Keratinocyte (primary cell): Measurements from ENCODE around the gene ERC2. TPM values are rescaled to one million over a fixed set of nuclear protein-coding genes. Genes with fewer than 3 reads are reported as not detected.

Experiments used
- DNase-seq: peaks from one replicate; pipeline ENCODE4 v3.0.0-alpha.2; 2011; ENCODE audit warnings: low read depth, missing footprints, low spot score
- FAIRE-seq: peaks from 2 replicates; lab custom pipeline; 2011; peaks lifted over from hg19 to GRCh38; lab: Jason Lieb, UNC
- H2AFZ ChIP-seq: 2 replicates; pipeline ENCODE4 v1.6.0; 2012; ENCODE audit warnings: low read length, control low read depth, inconsistent platforms; ENCODE audit not compliant: control insufficient read depth
- H3K27ac ChIP-seq: 2 replicates; pipeline ENCODE4 v1.5.1; 2011; ENCODE audit warnings: low read length; ENCODE audit not compliant: control insufficient read depth, insufficient read depth
- H3K27me3 ChIP-seq: 3 replicates; pipeline ENCODE4 v1.6.0; 2011; ENCODE audit warnings: low read length; ENCODE audit not compliant: control insufficient read depth, insufficient read depth; ENCODE audit errors: extremely low read depth
- H3K36me3 ChIP-seq, 2 experiments: 2 replicates in 1 of 2; 3 replicates in 1 of 2; pipeline ENCODE4 v1.5.1; 2011; ENCODE audit warnings: low read length in 2 of 2, mild to moderate bottlenecking in 1 of 2; ENCODE audit not compliant: control insufficient read depth in 2 of 2, insufficient read depth in 2 of 2; ENCODE audit errors: extremely low read depth in 1 of 2
- H3K4me1 ChIP-seq: 3 replicates; pipeline ENCODE4 v1.5.1; 2011; ENCODE audit warnings: low read length; ENCODE audit not compliant: control insufficient read depth, insufficient read depth; ENCODE audit errors: extremely low read depth
- H3K4me2 ChIP-seq: 3 replicates; pipeline ENCODE4 v1.6.0; 2011; ENCODE audit warnings: low read depth, low read length; ENCODE audit not compliant: control insufficient read depth, insufficient read depth; ENCODE audit errors: extremely low read depth
- H3K4me3 ChIP-seq, 3 experiments: fragments of 200-600 bp in 1 of 3; sonication (generic) in 1 of 3; 2 replicates in 2 of 3; 3 replicates in 1 of 3; pipeline ENCODE4 v1.5.1; 2011 to 2016; ENCODE audit warnings: low read length in 3 of 3, mild to moderate bottlenecking in 3 of 3, control low read depth in 2 of 3, inconsistent platforms in 1 of 3, low read depth in 1 of 3, mixed read lengths in 1 of 3, mixed run types in 1 of 3, moderate library complexity in 1 of 3; ENCODE audit not compliant: control insufficient read depth in 2 of 3, insufficient read depth in 2 of 3; ENCODE audit errors: extremely low read depth in 1 of 3
- H3K79me2 ChIP-seq: 2 replicates; pipeline ENCODE4 v1.6.0; 2012; ENCODE audit warnings: low read length; ENCODE audit not compliant: control insufficient read depth, insufficient read depth
- H3K9ac ChIP-seq: 3 replicates; pipeline ENCODE4 v1.6.0; 2011; ENCODE audit warnings: low read length; ENCODE audit not compliant: control insufficient read depth, insufficient read depth; ENCODE audit errors: extremely low read depth
- H3K9me1 ChIP-seq: 3 replicates; pipeline ENCODE4 v1.6.0; 2011; ENCODE audit warnings: low read length; ENCODE audit not compliant: control insufficient read depth, insufficient read depth; ENCODE audit errors: extremely low read depth
- H3K9me3 ChIP-seq: 2 replicates; pipeline ENCODE4 v1.5.1; 2012; ENCODE audit warnings: low read depth, low read length; ENCODE audit not compliant: control insufficient read depth
- H4K20me1 ChIP-seq: 3 replicates; pipeline ENCODE4 v1.6.0; 2011; ENCODE audit warnings: low read length; ENCODE audit not compliant: control insufficient read depth, insufficient read depth; ENCODE audit errors: extremely low read depth
- EZH2 ChIP-seq: IDR thresholded peaks from one replicate; pipeline ENCODE4 v1.6.1; 2012; ENCODE audit warnings: inconsistent platforms, mild to moderate bottlenecking, low read length, moderate library complexity
- dilution Hi-C: fragments of 300-500 bp; cut with MboI; formaldehyde crosslinking; loops from one replicate; pipeline ENCODE4 v1.7.0; 2020; ENCODE audit warnings: low sequenced_read_pairs; ENCODE audit not compliant: extremely low pct_ligation_motif_present
- polyA plus RNA-seq, 5 experiments: library from polyadenylated mRNA; depleted of rRNA in 3 of 5; stranded (reverse) in 3 of 5; stranded (forward) in 1 of 5; unstranded in 1 of 5; fragments of >200 nt; gene quantifications; 1 replicate in 1 of 5; 2 replicates in 3 of 5; 3 replicates in 1 of 5; pipeline versions ENCODE4 v1.2.1 to v1.2.3, GENCODE V29; 2011 to 2012; ENCODE audit warnings: missing spikeins in 2 of 5, low read depth in 1 of 5, low replicate concordance in 1 of 5
- TF ChIP-seq, protein P1 (sequence below), 3 experiments: IDR thresholded peaks in 1 of 3; conservative IDR thresholded peaks in 1 of 3; optimal IDR thresholded peaks in 1 of 3; 2 replicates in 2 of 3; 3 replicates in 1 of 3; pipeline versions ENCODE3 to v1.5.1; 2011; ENCODE audit warnings: low read length in 3 of 3, mild to moderate bottlenecking in 3 of 3, moderate library complexity in 2 of 3, control low read depth in 1 of 3, inconsistent platforms in 1 of 3; ENCODE audit not compliant: insufficient read depth in 2 of 3; ENCODE audit errors: extremely low read depth in 1 of 3

The ERC2 gene
- polyA plus RNA-seq, 1 donor (not counting 4 experiments of a cell fraction or from before 2014, with no cell fraction given), result 0.08 TPM

DNA sequence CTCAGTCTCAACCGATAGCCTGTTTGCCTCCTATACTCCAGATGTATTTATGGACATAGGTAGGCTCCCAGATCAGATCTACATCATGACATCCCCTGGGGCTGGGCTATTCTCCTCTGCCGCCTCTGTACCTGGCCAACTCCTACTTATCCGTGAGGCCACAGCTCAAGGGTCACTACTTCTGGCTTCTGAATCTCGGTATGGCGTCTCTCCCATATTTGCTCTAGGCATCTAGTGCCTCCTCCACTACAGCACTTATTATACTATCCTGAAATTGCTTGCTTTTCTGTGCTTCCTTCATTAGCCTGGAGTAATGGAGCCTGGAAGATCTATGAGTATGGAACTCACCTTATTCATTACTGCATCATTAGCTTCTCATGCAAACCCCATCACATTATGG lies 808.6 kb downstream of the ERC2 start:
- Histone ChIP-seq H3K9ac (no peak overlapping the region), H3K9me3 (no peaks in the 10 kb centered on the region), H3K27me3 (no peaks in the 10 kb centered on the region), H3K4me2 (no peak overlapping the region), H3K36me3 (no peaks in the 10 kb centered on the region), H3K4me3 (no peak overlapping the region), H3K27ac (no peak overlapping the region), H4K20me1 (no peaks in the 10 kb centered on the region), H3K4me1 (peaks cover 23% of the 10 kb centered on the region), H3K9me1 (no peaks in the 10 kb centered on the region), H2AFZ (no peak overlapping the region), H3K79me2 (no peaks in the 10 kb centered on the region)
- FAIRE-seq (no peak), DNase-seq (no peak)
- dilution Hi-C loops, result no loop called here
- TF ChIP-seq, protein P1, sequence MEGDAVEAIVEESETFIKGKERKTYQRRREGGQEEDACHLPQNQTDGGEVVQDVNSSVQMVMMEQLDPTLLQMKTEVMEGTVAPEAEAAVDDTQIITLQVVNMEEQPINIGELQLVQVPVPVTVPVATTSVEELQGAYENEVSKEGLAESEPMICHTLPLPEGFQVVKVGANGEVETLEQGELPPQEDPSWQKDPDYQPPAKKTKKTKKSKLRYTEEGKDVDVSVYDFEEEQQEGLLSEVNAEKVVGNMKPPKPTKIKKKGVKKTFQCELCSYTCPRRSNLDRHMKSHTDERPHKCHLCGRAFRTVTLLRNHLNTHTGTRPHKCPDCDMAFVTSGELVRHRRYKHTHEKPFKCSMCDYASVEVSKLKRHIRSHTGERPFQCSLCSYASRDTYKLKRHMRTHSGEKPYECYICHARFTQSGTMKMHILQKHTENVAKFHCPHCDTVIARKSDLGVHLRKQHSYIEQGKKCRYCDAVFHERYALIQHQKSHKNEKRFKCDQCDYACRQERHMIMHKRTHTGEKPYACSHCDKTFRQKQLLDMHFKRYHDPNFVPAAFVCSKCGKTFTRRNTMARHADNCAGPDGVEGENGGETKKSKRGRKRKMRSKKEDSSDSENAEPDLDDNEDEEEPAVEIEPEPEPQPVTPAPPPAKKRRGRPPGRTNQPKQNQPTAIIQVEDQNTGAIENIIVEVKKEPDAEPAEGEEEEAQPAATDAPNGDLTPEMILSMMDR (optimal IDR thresholded peaks at IDR 0.05 in 1 of 3, IDR thresholded peaks at IDR 0.05 in 1 of 3, conservative IDR thresholded peaks at IDR 0.05 in 1 of 3; ENCODE audit: extremely low read depth in 1 of 3, insufficient read depth in 2 of 3, low read length in 3 of 3), result no peak
- TF ChIP-seq EZH2, result no peak

DNA sequence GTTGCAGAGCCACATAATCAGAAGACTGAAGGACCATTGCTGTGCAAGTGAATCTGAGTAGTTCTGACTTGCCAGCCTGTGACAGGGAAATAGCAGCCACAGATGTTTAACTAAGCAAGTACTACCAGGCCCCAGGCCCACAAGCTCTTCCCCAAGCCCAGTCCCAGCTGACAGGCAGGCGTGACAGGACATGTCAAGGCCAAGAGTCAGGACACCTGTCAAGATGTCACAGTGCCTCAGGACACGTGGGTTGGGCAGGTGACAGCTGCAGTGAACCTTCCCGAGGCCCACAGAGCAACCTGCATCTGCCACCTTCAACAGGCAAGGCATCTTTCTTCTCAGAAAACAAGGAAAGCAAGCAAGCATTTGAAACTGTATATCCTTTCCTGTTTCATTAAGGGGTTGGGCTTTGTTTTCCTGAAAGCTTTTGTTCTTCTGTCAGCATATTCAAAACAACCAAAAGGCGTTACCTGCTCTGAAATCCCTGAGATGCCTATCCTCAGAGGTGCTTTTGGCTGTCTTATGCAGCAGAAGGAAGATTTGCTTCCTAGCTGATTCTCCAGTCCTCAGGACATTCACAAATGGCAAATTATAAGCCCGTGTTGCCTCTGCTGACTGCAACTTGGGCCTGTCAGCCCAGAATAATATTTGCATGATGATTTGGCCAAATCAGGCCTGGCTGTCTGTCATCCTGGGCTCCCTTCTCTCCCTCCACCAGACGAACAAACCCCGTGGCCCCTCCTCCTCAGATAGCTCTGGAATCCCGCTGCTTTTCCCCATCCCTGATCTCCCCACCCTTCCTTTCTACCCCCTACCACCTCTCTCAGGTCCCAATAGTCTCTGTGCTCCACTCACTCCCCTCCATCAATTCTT lies 809.3 kb downstream of the ERC2 start:
- no peak overlapping the region for H3K27ac ChIP-seq
- no peaks in the 10 kb centered on the region for H4K20me1 ChIP-seq
- H3K9me1 ChIP-seq, result no peaks in the 10 kb centered on the region
- TF ChIP-seq, protein P1 (optimal IDR thresholded peaks at IDR 0.05 in 1 of 3, IDR thresholded peaks at IDR 0.05 in 1 of 3, conservative IDR thresholded peaks at IDR 0.05 in 1 of 3; ENCODE audit: extremely low read depth in 1 of 3, insufficient read depth in 2 of 3, low read length in 3 of 3), result no peak
- FAIRE-seq, result peak; percentile 49
- DNase-seq, result peak; percentile 55
- no peak overlapping the region for H3K4me2 ChIP-seq
- no peaks in the 10 kb centered on the region for H3K79me2 ChIP-seq
- dilution Hi-C loops, result no loop called here
- no peak overlapping the region for H3K4me3 ChIP-seq
- peaks cover 23% of the 10 kb centered on the region for H3K4me1 ChIP-seq
- H3K27me3 ChIP-seq, result no peaks in the 10 kb centered on the region
- H3K9me3 ChIP-seq, result no peaks in the 10 kb centered on the region
- H2AFZ ChIP-seq, result no peak overlapping the region
- no peaks in the 10 kb centered on the region for H3K36me3 ChIP-seq
- H3K9ac ChIP-seq, result no peak overlapping the region
